T-cell (primary cell): ENCODE measurements around the gene ZNF525. TPM values are rescaled to one million over a fixed set of nuclear protein-coding genes. Genes with fewer than 3 reads are reported as not detected.

Experiments used
- ATAC-seq, 4 experiments: fragments of 200-7000 bp in 3 of 4; fragments of 150-1000 bp in 1 of 4; cut with Tn5 transposase; replicated peaks in 1 of 4; 1 replicate in 3 of 4; 2 replicates in 1 of 4; pipeline ENCODE4 v1.10.0; 2021; ENCODE audit warnings: moderate library complexity in 3 of 4, mild to moderate bottlenecking in 2 of 4, moderate number of reproducible peaks in 1 of 4
- CTCF ChIA-PET, 2 donors: fragments of 300-600 bp; sonication (Branson Sonifier 250); formaldehyde crosslinking; loops; one replicate each; lab custom pipeline; 2022; ENCODE audit warnings: antibody characterized with exemption in 2 of 2; lab: Charles Lee
- POLR2A ChIA-PET, 2 donors: fragments of 300-600 bp; sonication (Branson Sonifier 250); formaldehyde crosslinking; loops; one replicate each; lab custom pipeline; 2022; ENCODE audit warnings: antibody characterized with exemption in 2 of 2; lab: Charles Lee
- DNase-seq, 35 experiments: peaks; one replicate each; pipeline versions ENCODE4 v3.0.0 to v3.0.0-alpha.2; 2013 to 2023
- H3K27ac ChIP-seq: one replicate; pipeline ENCODE4 v1.5.1; 2013; ENCODE audit warnings: low read length
- H3K27me3 ChIP-seq, 2 experiments: replicated peaks in 1 of 2; 1 replicate in 1 of 2; 2 replicates in 1 of 2; pipeline versions ENCODE4 v1.6.1 to v1.7.0; 2013; ENCODE audit warnings: low read length in 1 of 2, mixed read lengths in 1 of 2; ENCODE audit not compliant: control insufficient read depth in 2 of 2, insufficient read depth in 2 of 2; ENCODE audit errors: extremely low read depth in 1 of 2
- H3K36me3 ChIP-seq, 2 donors: 1 replicate in 1 of 2; 2 replicates in 1 of 2; pipeline versions ENCODE4 v1.6.1 to v1.7.0; 2013; ENCODE audit warnings: low read length in 1 of 2; ENCODE audit not compliant: control insufficient read depth in 2 of 2, insufficient read depth in 1 of 2; ENCODE audit errors: extremely low read depth in 1 of 2
- H3K4me1 ChIP-seq, 2 experiments: 1 replicate in 1 of 2; 2 replicates in 1 of 2; pipeline versions ENCODE4 v1.6.1 to v1.7.0; 2013; ENCODE audit warnings: low read length in 2 of 2, mixed read lengths in 1 of 2; ENCODE audit not compliant: insufficient read depth in 2 of 2, control insufficient read depth in 1 of 2; ENCODE audit errors: extremely low read depth in 1 of 2
- H3K4me3 ChIP-seq, 2 donors: 1 replicate in 1 of 2; 2 replicates in 1 of 2; pipeline versions ENCODE4 v1.5.1 to v1.7.0; 2013; ENCODE audit warnings: mild to moderate bottlenecking in 2 of 2, low read length in 1 of 2, moderate library complexity in 1 of 2; ENCODE audit not compliant: control insufficient read depth in 1 of 2; ENCODE audit errors: extremely low read depth in 1 of 2
- H3K9me3 ChIP-seq: 2 replicates; pipeline ENCODE4 v1.7.0; 2013
- H3K27ac Mint-ChIP-seq, 2 donors: one replicate each; pipeline ENCODE4 v1.8.0; 2020 to 2021; ENCODE audit warnings: mild to moderate bottlenecking in 2 of 2, mixed read lengths in 2 of 2
- H3K27me3 Mint-ChIP-seq, 2 donors: one replicate each; pipeline ENCODE4 v1.8.0; 2021 to 2022; ENCODE audit warnings: mixed read lengths in 2 of 2
- H3K36me3 Mint-ChIP-seq: one replicate; pipeline ENCODE4 v1.8.0; 2021; ENCODE audit warnings: mixed read lengths
- H3K4me1 Mint-ChIP-seq, 3 donors: one replicate each; pipeline ENCODE4 v1.8.0; 2020 to 2022; ENCODE audit warnings: mixed read lengths in 3 of 3, mild to moderate bottlenecking in 1 of 3
- H3K4me3 Mint-ChIP-seq, 3 donors: one replicate each; pipeline ENCODE4 v1.8.0; 2020 to 2022; ENCODE audit warnings: mild to moderate bottlenecking in 3 of 3, mixed read lengths in 3 of 3, moderate library complexity in 3 of 3
- H3K9me3 Mint-ChIP-seq, 3 donors: one replicate each; pipeline ENCODE4 v1.8.0; 2020 to 2022; ENCODE audit warnings: mixed read lengths in 3 of 3
- WGBS: methylation state at CpG from one replicate; pipeline ENCODE4 v1.1.5; 2013; ENCODE audit warnings: missing lambda C conversion rate; ENCODE audit not compliant: insufficient coverage; 5-methylcytosine and 5-hydroxymethylcytosine counted together
- total RNA-seq, 35 experiments: library from RNA in 6 of 35; stranded (reverse) in 6 of 35; fragments of 120-200 nt in 1 of 35; gene quantifications; one replicate each; pipeline versions ENCODE4 v1.2.1 to v1.2.4 and lab custom pipeline; 2013 to 2026

ZNF525 gene
- total RNA-seq (10 to 100 TPM; 20.1 to 27.0 (median 26.1) TPM), total RNA-seq (lab: John Stamatoyannopoulos, UW) (20.4 to 69.6 (median 39.0) reads per million in 29 experiments)
- total RNA-seq (2013), result 35.1 TPM

DNA sequence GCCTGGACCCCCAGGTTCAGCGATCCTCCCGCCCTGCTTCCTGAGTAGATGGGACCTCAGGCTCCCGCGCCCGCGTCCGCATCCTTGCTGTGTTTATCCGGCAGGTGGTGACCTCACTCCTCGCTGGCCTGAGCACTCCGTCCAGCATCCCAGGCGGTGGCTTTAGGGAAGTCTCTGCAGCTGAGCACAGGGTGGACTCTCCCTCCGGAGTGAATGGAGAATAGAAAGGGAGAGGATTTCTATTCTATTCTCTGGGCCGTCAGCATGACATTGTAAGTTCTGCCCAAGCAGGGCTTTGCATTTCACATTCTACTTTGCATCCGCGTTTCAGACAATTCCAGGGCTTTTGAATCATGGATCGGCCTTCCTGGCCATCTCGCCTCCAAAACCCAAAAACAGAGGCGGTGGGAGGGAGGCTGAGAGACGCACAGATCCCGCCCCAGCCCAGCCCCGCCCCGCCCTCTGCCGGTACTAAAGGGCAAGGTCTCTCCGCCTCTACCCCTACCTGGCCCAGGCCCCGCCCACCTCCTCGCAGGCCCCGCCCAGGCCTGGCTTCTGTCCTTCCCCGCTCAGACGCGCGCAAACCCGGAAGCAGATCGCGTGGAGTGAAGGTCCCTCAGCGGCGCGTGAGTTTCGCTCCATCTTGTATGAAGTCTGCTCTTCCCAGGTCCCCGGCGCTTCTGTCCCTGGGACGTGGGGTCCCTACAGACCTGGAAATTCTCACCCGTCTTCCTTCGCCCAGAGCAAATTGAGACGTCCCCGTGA, at the start of gene ZNF525:
TSS of gene ZNF525 (plus strand) at position 572 of the 765 bp plus-strand sequence. CDS start 6,577 bp downstream, outside the sequence.
- H3K27ac Mint-ChIP-seq, result peak within 1 kb of the TSS; percentile 92 to 94
- H3K4me1 Mint-ChIP-seq, result peaks cover 23 to 29% (median 28%) of the 10 kb centered on the region in 3 donors

DNA sequence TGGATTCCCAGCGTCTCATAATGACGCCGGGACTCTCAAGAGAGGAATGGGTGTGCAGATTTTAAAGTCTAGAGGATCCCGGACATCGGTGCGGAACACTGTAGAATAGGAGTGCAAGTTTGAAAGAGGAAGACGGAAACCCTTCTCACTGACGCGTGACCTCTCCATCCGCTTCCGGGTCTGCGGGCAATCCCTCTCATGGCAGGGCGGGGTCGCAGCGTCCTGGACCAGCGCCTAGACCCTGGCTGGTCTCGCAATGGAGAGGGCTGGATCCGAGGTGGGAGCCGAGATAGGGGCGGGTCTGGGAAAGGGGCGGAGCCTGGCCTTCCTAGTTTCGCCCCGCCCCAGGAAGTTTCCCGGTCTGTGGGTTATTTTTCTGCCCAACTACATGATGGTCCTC, 36.5 kb upstream of the ZNF525 start:
- H3K4me1 Mint-ChIP-seq, result peaks cover 6 to 21% (median 10%) of the 10 kb centered on the region in 3 donors
- peaks cover 10 to 35% (median 28%) of the 10 kb centered on the region in 3 donors for H3K9me3 Mint-ChIP-seq
- WGBS, result 39% methylated on average over 15 of the region's 24 CpGs
- peaks cover 14% of the 10 kb centered on the region for H3K36me3 Mint-ChIP-seq
- ChIA-PET CTCF (no interaction called here), POLR2A (no interaction called here)
- H3K27ac Mint-ChIP-seq, result no peak overlapping the region
- no peaks in the 10 kb centered on the region for H3K9me3 ChIP-seq
- H3K27me3 Mint-ChIP-seq, result peaks cover 26 to 31% of the 10 kb centered on the region in 2 donors
- peaks cover 0 to 12% of the 10 kb centered on the region in 2 experiments for H3K4me1 ChIP-seq
- ATAC-seq (no peak), DNase-seq (peak in 6 of 35 experiments; percentile 3 to 22 (median 7))
- no peak overlapping the region for H3K27ac ChIP-seq
- H3K36me3 ChIP-seq, result no peaks in the 10 kb centered on the region
- H3K27me3 ChIP-seq, result peaks cover 0 to 22% of the 10 kb centered on the region in 2 experiments
- H3K4me3 ChIP-seq, result peak overlapping the region; percentile 5 to 17
- peak overlapping the region; percentile 61 to 69 (median 66) for H3K4me3 Mint-ChIP-seq

More for the DNA sequence above, at the start of gene ZNF525:
- Histone ChIP-seq H3K27ac (peak within 1 kb of the TSS; percentile 61), H3K9me3 (no peaks in the 10 kb centered on the region), H3K27me3 (no peaks in the 10 kb centered on the region), H3K4me3 (peak within 1 kb of the TSS; percentile 74 to 80), H3K36me3 (no peaks in the 10 kb centered on the region), H3K4me1 (peaks cover 2 to 9% of the 10 kb centered on the region in 2 experiments)
- CTCF ChIA-PET, result no interaction called here
- ATAC-seq (peak; percentile 99 to 100 (median 100)), DNase-seq (peak; percentile 92 to 99 (median 97))
- H3K4me3 Mint-ChIP-seq, result peak within 1 kb of the TSS; percentile 94 to 95 (median 95)
- H3K27me3 Mint-ChIP-seq, result no peaks in the 10 kb centered on the region
- H3K36me3 Mint-ChIP-seq, result peaks cover 15% of the 10 kb centered on the region
- H3K9me3 Mint-ChIP-seq, result no peaks in the 10 kb centered on the region
- POLR2A ChIA-PET, result interaction anchor here in 1 of 2 donors (0.8 kb wide), 1 partner anchor 169 kb away, joined by 3 read pairs; no protein-coding TSS in a partner anchor
- WGBS, result 2% methylated on average over 26 of the region's 45 CpGs

DNA sequence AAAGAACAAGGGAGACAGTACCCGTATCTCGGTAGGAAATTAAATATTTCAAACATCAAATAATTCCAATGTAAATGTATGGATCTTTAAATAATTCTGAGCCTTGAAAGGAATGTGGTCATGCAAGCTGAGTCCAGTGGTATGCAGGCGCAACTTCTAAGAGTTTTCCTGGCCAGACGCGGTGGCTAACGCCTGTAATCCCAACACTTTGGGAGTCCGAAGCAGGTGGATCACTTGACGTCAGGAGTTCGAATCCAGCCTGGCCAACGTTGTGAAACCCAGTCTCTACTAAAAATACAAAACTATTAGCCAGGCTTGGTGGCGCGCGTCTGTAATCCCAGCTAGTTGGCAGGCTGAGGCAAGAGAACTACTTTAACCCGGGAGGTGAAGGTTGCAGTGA, 33.0 kb upstream of the ZNF525 start:
- H3K4me3 ChIP-seq, result peak overlapping the region in 1 of 2 donors; percentile 98
- no peak for ATAC-seq
- peaks cover 0 to 31% of the 10 kb centered on the region in 2 experiments for H3K4me1 ChIP-seq
- peaks cover 16% of the 10 kb centered on the region in 2 donors for H3K27me3 Mint-ChIP-seq
- H3K36me3 Mint-ChIP-seq, result peaks cover 27% of the 10 kb centered on the region
- ChIA-PET POLR2A (no interaction called here), CTCF (no interaction called here)
- peaks cover 3 to 23% (median 14%) of the 10 kb centered on the region in 3 donors for H3K9me3 Mint-ChIP-seq
- H3K4me3 Mint-ChIP-seq, result peak overlapping the region; percentile 90 to 94 (median 94)
- no peak for DNase-seq
- WGBS, result 94% methylated on average over 7 of the region's 14 CpGs
- no peaks in the 10 kb centered on the region for H3K9me3 ChIP-seq
- peaks cover 25 to 43% (median 26%) of the 10 kb centered on the region in 3 donors for H3K4me1 Mint-ChIP-seq
- H3K27ac ChIP-seq, result no peak overlapping the region
- no peak overlapping the region for H3K27ac Mint-ChIP-seq
- H3K36me3 ChIP-seq, result peaks cover under 1 to 3% of the 10 kb centered on the region in 2 donors
- peaks cover 0 to 15% of the 10 kb centered on the region in 2 experiments for H3K27me3 ChIP-seq

DNA sequence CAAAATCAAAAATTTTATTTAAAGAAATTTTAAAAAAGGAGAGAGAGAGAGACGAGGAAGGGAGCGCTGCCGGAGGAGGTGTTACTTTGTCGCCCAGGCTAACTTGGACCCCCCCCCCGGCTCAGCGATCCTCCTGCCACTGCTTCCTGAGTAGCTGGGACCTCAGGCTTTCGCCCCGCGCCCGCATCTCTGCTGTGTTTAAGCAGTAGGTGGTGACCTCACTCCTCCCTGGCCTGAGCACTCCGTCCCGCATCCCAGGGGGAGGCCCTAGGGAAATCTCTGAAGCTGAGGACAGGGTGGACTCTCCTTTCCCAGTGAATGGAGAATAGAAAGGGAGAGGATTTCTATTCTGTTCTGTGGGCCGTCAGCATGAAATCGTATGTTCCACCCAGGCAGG, 32.4 kb upstream of the ZNF525 start:
- CTCF ChIA-PET, result no interaction called here
- peak overlapping the region; percentile 90 to 94 (median 94) for H3K4me3 Mint-ChIP-seq
- Histone ChIP-seq H3K27me3 (peaks cover 0 to 12% of the 10 kb centered on the region in 2 experiments), H3K27ac (peak overlapping the region; percentile 44), H3K4me1 (peaks cover 0 to 31% of the 10 kb centered on the region in 2 experiments), H3K36me3 (peaks cover 4 to 7% of the 10 kb centered on the region in 2 donors), H3K4me3 (peak overlapping the region; percentile 92 to 98), H3K9me3 (no peaks in the 10 kb centered on the region)
- peaks cover 3 to 23% (median 10%) of the 10 kb centered on the region in 3 donors for H3K9me3 Mint-ChIP-seq
- ATAC-seq (peak; percentile 25 to 42 (median 38)), DNase-seq (peak in 26 of 35 experiments; percentile 3 to 52 (median 22))
- WGBS, result 0% methylated on average over 5 of the region's 14 CpGs
- peaks cover 33% of the 10 kb centered on the region for H3K36me3 Mint-ChIP-seq
- H3K27ac Mint-ChIP-seq, result peak overlapping the region; percentile 88 to 95
- peaks cover 11 to 12% of the 10 kb centered on the region in 2 donors for H3K27me3 Mint-ChIP-seq
- H3K4me1 Mint-ChIP-seq, result peaks cover 25 to 43% (median 26%) of the 10 kb centered on the region in 3 donors
- POLR2A ChIA-PET, result no interaction called here

DNA sequence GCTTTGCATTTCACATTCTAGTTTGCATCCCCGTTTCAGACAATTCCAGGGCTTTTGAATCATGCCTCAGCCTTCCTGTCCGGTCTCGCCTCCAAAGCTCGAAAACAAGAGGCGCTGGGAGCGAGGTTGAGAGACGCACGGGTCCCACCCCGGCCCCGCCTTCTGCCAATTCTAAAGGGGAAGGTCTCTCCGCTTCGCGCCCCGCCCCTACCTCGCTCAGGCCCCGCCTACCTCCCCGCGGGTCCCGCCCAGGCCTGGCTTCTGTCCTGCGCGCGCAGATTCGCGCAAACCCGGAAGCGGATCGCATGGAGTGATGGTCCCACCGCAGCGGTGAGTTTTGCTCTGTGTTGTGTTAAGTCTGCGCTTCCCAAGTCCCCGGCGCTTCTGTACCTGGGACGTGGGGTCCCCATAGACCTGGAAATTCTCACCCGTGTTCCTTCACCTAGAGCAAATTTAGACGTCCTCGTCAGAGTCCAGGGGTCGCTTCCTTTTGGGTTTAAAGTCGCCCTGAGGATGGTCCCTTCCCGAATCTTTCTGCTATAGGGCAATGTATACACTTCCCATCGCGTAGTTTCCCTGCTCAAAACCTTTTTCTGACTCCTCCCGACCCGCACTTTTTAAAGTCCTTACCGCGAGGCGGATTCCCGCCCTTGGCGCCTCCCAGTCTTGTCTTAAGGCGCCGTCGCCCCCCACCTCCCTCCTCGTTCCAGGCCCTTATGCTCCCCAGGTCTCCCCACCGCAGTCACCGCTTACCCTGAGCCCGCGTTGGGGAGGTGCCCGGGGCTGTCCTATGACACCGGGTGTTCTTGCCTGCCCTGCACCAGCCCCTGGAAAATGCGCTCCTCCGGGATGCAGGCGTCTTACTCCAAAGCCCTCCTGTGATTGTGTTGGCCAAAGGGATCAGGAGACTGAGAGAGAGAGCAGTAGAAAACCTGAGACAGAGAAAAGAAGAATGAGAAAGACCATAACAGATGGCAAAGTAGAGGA, 31.7 kb upstream of the ZNF525 start, which contains the start of gene ZNF845:
TSS of gene ZNF845 (plus strand) at position 287 of the 987 bp plus-strand sequence. CDS start 7,559 bp downstream, outside the sequence.
- CTCF ChIA-PET, result no interaction called here
- H3K36me3 Mint-ChIP-seq, result peaks cover 34% of the 10 kb centered on the region
- peak; percentile 85 to 98 (median 93) for DNase-seq

More for the DNA sequence above, 31.7 kb upstream of the ZNF525 start, which contains the start of gene ZNF845:
- ATAC-seq, result peak; percentile 95 to 99 (median 98)
- Histone ChIP-seq H3K27ac (peak within 1 kb of the TSS; percentile 70), H3K36me3 (peaks cover 4 to 14% of the 10 kb centered on the region in 2 donors), H3K9me3 (no peaks in the 10 kb centered on the region), H3K4me1 (peaks cover 0 to 30% of the 10 kb centered on the region in 2 experiments), H3K4me3 (peak within 1 kb of the TSS; percentile 92 to 98), H3K27me3 (peaks cover 0 to 9% of the 10 kb centered on the region in 2 experiments)
- POLR2A ChIA-PET, result no interaction called here
- peaks cover 23 to 39% (median 24%) of the 10 kb centered on the region in 3 donors for H3K4me1 Mint-ChIP-seq
- peaks cover 5 to 8% of the 10 kb centered on the region in 2 donors for H3K27me3 Mint-ChIP-seq
- peak within 1 kb of the TSS; percentile 90 to 94 (median 94) for H3K4me3 Mint-ChIP-seq
- peaks cover 1 to 18% (median 5%) of the 10 kb centered on the region in 3 donors for H3K9me3 Mint-ChIP-seq
- WGBS, result under 1% methylated on average over 60 of the region's 61 CpGs
- peak within 1 kb of the TSS; percentile 88 to 95 for H3K27ac Mint-ChIP-seq
